GM23248 (cell line): Measurements from ENCODE around the gene PC.

Source experiments
- EZH2 ChIP-seq: fragments of 200-600 bp; sonication (generic); IDR thresholded peaks from 2 replicates; pipeline ENCODE4 v1.6.1; 2018; ENCODE audit warnings: antibody characterized with exemption, mild to moderate bottlenecking; ENCODE audit not compliant: insufficient read depth, poor library complexity, severe bottlenecking
- EZH2phosphoT487 ChIP-seq: fragments of 200-600 bp; sonication (generic); IDR thresholded peaks from 2 replicates; pipeline ENCODE4 v1.6.1; 2018; ENCODE audit warnings: antibody characterized with exemption, moderate library complexity, mild to moderate bottlenecking, low read depth; ENCODE audit not compliant: insufficient read depth

DNA sequence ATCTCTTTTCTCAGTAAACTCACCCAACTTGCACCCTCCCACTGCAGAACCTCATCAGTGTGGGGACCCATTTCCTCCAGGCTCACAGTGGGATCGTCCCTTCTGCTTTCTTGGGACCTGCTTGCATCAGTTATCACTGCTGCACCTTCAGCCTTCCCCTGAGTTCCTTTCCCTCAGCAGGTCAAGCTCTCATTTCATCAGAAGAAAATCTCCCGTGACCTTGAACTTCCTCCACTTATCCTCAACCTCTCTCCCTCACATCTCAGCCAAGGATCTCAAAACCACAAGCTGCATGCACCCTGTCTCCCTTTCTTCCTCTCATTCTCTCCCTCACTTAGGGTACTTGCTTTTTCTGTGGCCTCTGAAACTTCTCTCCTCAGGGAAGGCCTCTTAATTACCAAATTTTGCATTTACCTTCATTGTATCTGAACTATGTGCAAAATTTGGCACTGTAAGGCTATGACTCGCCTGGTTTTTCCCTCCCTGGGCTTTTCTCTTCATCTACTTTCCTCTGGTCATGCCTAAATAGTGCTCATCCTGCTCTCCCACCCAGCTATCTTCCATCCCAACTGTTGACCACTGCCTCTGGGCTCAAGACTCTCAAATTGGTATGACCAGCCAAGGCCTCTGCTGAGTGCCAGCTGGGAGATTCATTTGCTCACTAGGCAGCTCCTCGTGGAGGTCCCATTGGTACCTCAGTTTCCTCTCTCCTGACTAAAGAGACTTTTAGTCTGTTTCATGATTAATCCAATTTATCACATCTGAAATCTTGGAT lies 117.7 kb downstream of the PC start:
- TF ChIP-seq EZH2 (no peak), EZH2phosphoT487 (no peak)
